Thyroid gland (tissue), 4 donors: Measurements from ENCODE around the gene CRIP1. TPM values are rescaled to one million over a fixed set of nuclear protein-coding genes. Genes with fewer than 3 reads are reported as not detected.
A peak's percentile ranks its signal among the peaks of the same experiment; 100 is the strongest.

Experiments used
- DNase-seq, 2 donors: peaks; one replicate each; pipeline ENCODE4 v3.0.0-alpha.2; 2019
- H3K27ac ChIP-seq, 3 donors: fragments of 200-600 bp; sonication (generic); 1 replicate in 2 of 3; 2 replicates in 1 of 3; pipeline ENCODE4 v1.5.1; 2016 to 2019; ENCODE audit warnings: mild to moderate bottlenecking in 1 of 3, moderate library complexity in 1 of 3
- H3K27me3 ChIP-seq: fragments of 200-600 bp; sonication (generic); one replicate; pipeline ENCODE4 v1.5.1; 2019
- H3K36me3 ChIP-seq, 2 donors: fragments of 200-600 bp; sonication (generic); one replicate each; pipeline ENCODE4 v1.5.1; 2016 to 2019
- H3K4me1 ChIP-seq, 2 donors: fragments of 200-600 bp; sonication (generic); one replicate each; pipeline ENCODE4 v1.5.1; 2017 to 2019
- H3K4me3 ChIP-seq, 3 donors: fragments of 200-600 bp; sonication (generic); replicated peaks in 1 of 3; 1 replicate in 2 of 3; 2 replicates in 1 of 3; pipeline ENCODE4 v1.5.1; 2016; ENCODE audit warnings: mild to moderate bottlenecking in 1 of 3
- H3K9me3 ChIP-seq: fragments of 200-600 bp; sonication (generic); one replicate; pipeline ENCODE4 v1.5.1; 2017
- CTCF ChIP-seq, 6 experiments: fragments of 200-600 bp in 3 of 6; fragments of 450-650 bp in 3 of 6; sonication (generic) in 3 of 6; IDR thresholded peaks; one replicate each; pipeline ENCODE4 v1.5.1; 2016 to 2019; ENCODE audit warnings: antibody characterized with exemption in 6 of 6, mild to moderate bottlenecking in 2 of 6, inconsistent platforms in 1 of 6, moderate library complexity in 1 of 6
- POLR2A ChIP-seq, 2 donors: fragments of 450-650 bp; IDR thresholded peaks; one replicate each; pipeline ENCODE4 v1.6.1; 2017; ENCODE audit warnings: antibody characterized with exemption in 2 of 2, mild to moderate bottlenecking in 2 of 2, moderate library complexity in 1 of 2
- WGBS, 2 donors: methylation state at CpG; one replicate each; pipeline ENCODE4 v1.1.5; 2017; 5-methylcytosine and 5-hydroxymethylcytosine counted together
- intact Hi-C: fragments of 100-400 bp; cut with DNase I; formaldehyde crosslinking; loops from one replicate; pipeline ENCODE4 v1.15.1; 2023
- total RNA-seq, 4 donors: library from RNA; depleted of rRNA; stranded (reverse); fragments of >200 nt; gene quantifications; one replicate each; pipeline ENCODE4 v1.2.3, GENCODE V29; 2016

The CRIP1 gene, protein sequence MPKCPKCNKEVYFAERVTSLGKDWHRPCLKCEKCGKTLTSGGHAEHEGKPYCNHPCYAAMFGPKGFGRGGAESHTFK
- total RNA-seq = 10 to 100 TPM in 3 of 4 donors, 1 to 10 TPM in 1; 6.0 to 30.8 (median 18.5) TPM

- Histone ChIP-seq H3K4me1 (peaks cover 62 to 81% of the 10 kb centered on the region in 2 donors), H3K27ac (peak within 1 kb of the TSS; percentile 73 to 92 (median 75)), H3K36me3 (no peaks in the 10 kb centered on the region), H3K4me3 (peak within 1 kb of the TSS in 1 of 3 donors; percentile 54), H3K27me3 (no peaks in the 10 kb centered on the region), H3K9me3 (no peaks in the 10 kb centered on the region)
- TF ChIP-seq CTCF (IDR thresholded peaks at IDR 0.05) (no peak), POLR2A (IDR thresholded peaks at IDR 0.05) (no peak)
- intact Hi-C loops = loop anchor here (5.0 kb wide), 1 partner anchor 119 kb away; no protein-coding TSS in a partner anchor
- 21% methylated on average over 26 of the region's 56 CpGs; no CpG with 5 or more reads in 1 of the 2 donors for WGBS, 2 donors
- DNase-seq = no peak
Observed at GRCh38 chr14:105486163-105486973, at the start of gene CRIP1. TSS of gene CRIP1 (plus strand) at chr14:105486886. CDS start at chr14:105487260, 374 bp downstream.

DNA sequence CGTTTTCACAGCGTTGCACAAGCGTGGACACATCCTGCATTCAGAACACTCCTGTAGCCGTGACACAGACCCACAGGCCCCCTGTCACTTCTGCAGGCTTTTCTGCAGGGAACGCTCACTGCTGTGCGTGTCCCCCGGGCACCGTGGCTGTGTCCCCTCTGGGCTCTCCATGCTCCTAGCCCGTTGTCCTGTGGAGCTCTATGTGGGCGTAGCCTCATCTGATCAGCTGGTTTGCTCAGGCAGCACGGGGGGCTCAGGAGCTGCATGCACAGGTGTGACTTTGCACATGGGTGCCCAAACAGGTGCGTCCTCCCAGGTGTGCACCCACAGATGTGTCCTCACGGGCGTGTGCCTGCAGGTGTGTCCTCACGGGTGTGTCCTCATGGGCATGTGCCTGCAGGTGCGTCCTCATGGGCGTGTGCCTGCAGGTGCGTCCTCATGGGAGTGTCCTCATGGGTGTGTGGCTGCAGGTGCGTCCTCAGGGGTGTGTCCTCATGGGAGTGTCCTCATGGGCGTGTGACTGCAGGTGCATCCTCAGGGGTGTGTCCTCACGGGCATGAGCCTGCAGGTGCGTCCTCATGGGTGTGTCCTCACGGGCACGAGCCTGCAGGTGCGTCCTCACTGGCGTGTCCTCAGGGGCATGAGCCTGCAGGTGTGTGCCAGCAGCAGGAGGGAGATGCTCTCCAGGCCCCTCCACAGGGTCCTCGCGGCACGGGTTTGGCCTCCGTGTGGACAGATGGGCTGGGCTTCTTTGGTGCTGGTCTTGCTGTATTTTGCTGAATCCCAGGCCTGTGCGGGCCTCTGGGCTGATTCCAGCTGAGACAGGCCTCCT lies 49.6 kb upstream of the CRIP1 start:
- intact Hi-C loops = no loop called here
- 85 to 93% methylated on average over 6 to 13 of the region's 31 CpGs for WGBS, 2 donors
- H3K9me3 ChIP-seq = no peaks in the 10 kb centered on the region
- no peak for TF ChIP-seq CTCF (IDR thresholded peaks at IDR 0.05)
- TF ChIP-seq POLR2A (IDR thresholded peaks at IDR 0.05) = no peak
- peaks cover 0 to 3% of the 10 kb centered on the region in 2 donors for H3K36me3 ChIP-seq
- no peak overlapping the region for H3K4me3 ChIP-seq
- H3K4me1 ChIP-seq = peaks cover 0 to 7% of the 10 kb centered on the region in 2 donors
- no peak for DNase-seq
- H3K27me3 ChIP-seq = no peaks in the 10 kb centered on the region
- no peak overlapping the region for H3K27ac ChIP-seq

- 87% methylated on average over 6 of the region's 18 CpGs; no CpG with 5 or more reads in 1 of the 2 donors for WGBS, 2 donors
- intact Hi-C loops = no loop called here
- H3K9me3 ChIP-seq = no peaks in the 10 kb centered on the region
- peaks cover 0 to 3% of the 10 kb centered on the region in 2 donors for H3K36me3 ChIP-seq
- H3K4me1 ChIP-seq = peaks cover 0 to 5% of the 10 kb centered on the region in 2 donors
- TF ChIP-seq CTCF (IDR thresholded peaks at IDR 0.05) (no peak), POLR2A (IDR thresholded peaks at IDR 0.05) (no peak)
- H3K27me3 ChIP-seq = no peaks in the 10 kb centered on the region
- no peak overlapping the region for H3K4me3 ChIP-seq
- DNase-seq = no peak
- no peak overlapping the region for H3K27ac ChIP-seq
Observed at GRCh38 chr14:105437723-105438500, 48.8 kb upstream of the CRIP1 start.

- DNase-seq = no peak
- Histone ChIP-seq H3K27ac (no peak overlapping the region), H3K4me1 (peaks cover 0 to 5% of the 10 kb centered on the region in 2 donors), H3K9me3 (no peaks in the 10 kb centered on the region), H3K36me3 (peaks cover 0 to 3% of the 10 kb centered on the region in 2 donors), H3K27me3 (no peaks in the 10 kb centered on the region), H3K4me3 (no peak overlapping the region)
- WGBS, 2 donors = 100% methylated on average over 2 to 7 of the region's 11 CpGs
- intact Hi-C loops = no loop called here
- TF ChIP-seq CTCF (IDR thresholded peaks at IDR 0.05) = no peak
- no peak for TF ChIP-seq POLR2A (IDR thresholded peaks at IDR 0.05)
Observed at GRCh38 chr14:105439179-105439578, 47.5 kb upstream of the CRIP1 start.
